Skeletal muscle tissue (tissue), 4 donors: ENCODE measurements around the gene TNNT3. TPM values are rescaled to one million over a fixed set of nuclear protein-coding genes. Genes with fewer than 3 reads are reported as not detected.
A peak's percentile ranks its signal among the peaks of the same experiment; 100 is the strongest.

ENCODE experiments used
- H3K27ac ChIP-seq: one replicate; pipeline ENCODE4 v1.7.0; 2013; ENCODE audit warnings: mild to moderate bottlenecking, low read depth, low read length, inconsistent platforms
- H3K27me3 ChIP-seq, 3 donors: one replicate each; pipeline ENCODE4 v1.7.0; 2013; ENCODE audit warnings: low read length in 3 of 3; ENCODE audit not compliant: control insufficient read depth in 3 of 3, insufficient read depth in 3 of 3
- H3K36me3 ChIP-seq, 3 donors: one replicate each; pipeline ENCODE4 v1.7.0; 2013; ENCODE audit warnings: low read length in 3 of 3; ENCODE audit not compliant: control insufficient read depth in 3 of 3, insufficient read depth in 3 of 3
- H3K4me1 ChIP-seq, 3 donors: one replicate each; pipeline ENCODE4 v1.7.0; 2013; ENCODE audit warnings: low read length in 3 of 3, mild to moderate bottlenecking in 3 of 3; ENCODE audit not compliant: control insufficient read depth in 3 of 3, insufficient read depth in 3 of 3
- H3K4me3 ChIP-seq, 3 donors: one replicate each; pipeline ENCODE4 v1.7.0; 2013; ENCODE audit warnings: low read length in 3 of 3
- H3K9ac ChIP-seq, 3 donors: one replicate each; pipeline ENCODE4 v1.7.0; 2013; ENCODE audit warnings: low read length in 3 of 3, mild to moderate bottlenecking in 3 of 3, moderate library complexity in 2 of 3, low read depth in 1 of 3
- H3K9me3 ChIP-seq, 3 donors: one replicate each; pipeline ENCODE4 v1.7.0; 2013; ENCODE audit warnings: low read length in 3 of 3; ENCODE audit not compliant: control insufficient read depth in 3 of 3
- total RNA-seq: library from RNA; depleted of rRNA; stranded (reverse); fragments of >200 nt; gene quantifications from one replicate; pipeline ENCODE4 v1.2.3, GENCODE V29; 2014
- donor health status: Osteomylitis.

The TNNT3 gene
- total RNA-seq, 1 donor from 2014 or later: 4,042 TPM

- Histone ChIP-seq H3K4me3 (no peak overlapping the region), H3K36me3 (no peaks in the 10 kb centered on the region), H3K4me1 (peaks cover 31 to 39% (median 33%) of the 10 kb centered on the region in 3 donors), H3K27me3 (no peaks in the 10 kb centered on the region), H3K9me3 (no peaks in the 10 kb centered on the region), H3K27ac (peak overlapping the region; percentile 33), H3K9ac (peak overlapping the region in 1 of 3 donors; percentile 16)
Measured at GRCh38 chr11:1913271-1914060, 6.0 kb upstream of the TNNT3 start.

DNA sequence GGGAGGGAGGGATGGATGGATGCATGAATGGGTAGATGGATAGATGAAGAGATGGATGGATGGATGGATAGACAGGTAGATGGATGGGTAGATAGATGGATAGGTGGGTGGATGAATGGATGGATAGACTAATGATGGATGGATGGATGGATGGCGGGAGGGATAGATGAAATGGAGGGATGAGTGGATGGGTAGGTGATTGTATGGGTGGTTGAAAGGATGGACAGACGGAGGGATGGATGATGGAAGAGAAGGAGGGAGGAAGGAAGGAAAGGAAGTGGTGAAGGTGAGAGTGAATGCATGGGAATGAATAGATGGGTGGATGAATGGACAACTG lies 3.7 kb upstream of the TNNT3 start:
- Histone ChIP-seq H3K9ac (peak overlapping the region in 1 of 3 donors; percentile 97), H3K4me3 (peak overlapping the region; percentile 57 to 82 (median 71)), H3K27ac (peak overlapping the region; percentile 95), H3K27me3 (no peaks in the 10 kb centered on the region), H3K9me3 (no peaks in the 10 kb centered on the region), H3K4me1 (peaks cover 36 to 52% (median 47%) of the 10 kb centered on the region in 3 donors), H3K36me3 (no peaks in the 10 kb centered on the region)

DNA sequence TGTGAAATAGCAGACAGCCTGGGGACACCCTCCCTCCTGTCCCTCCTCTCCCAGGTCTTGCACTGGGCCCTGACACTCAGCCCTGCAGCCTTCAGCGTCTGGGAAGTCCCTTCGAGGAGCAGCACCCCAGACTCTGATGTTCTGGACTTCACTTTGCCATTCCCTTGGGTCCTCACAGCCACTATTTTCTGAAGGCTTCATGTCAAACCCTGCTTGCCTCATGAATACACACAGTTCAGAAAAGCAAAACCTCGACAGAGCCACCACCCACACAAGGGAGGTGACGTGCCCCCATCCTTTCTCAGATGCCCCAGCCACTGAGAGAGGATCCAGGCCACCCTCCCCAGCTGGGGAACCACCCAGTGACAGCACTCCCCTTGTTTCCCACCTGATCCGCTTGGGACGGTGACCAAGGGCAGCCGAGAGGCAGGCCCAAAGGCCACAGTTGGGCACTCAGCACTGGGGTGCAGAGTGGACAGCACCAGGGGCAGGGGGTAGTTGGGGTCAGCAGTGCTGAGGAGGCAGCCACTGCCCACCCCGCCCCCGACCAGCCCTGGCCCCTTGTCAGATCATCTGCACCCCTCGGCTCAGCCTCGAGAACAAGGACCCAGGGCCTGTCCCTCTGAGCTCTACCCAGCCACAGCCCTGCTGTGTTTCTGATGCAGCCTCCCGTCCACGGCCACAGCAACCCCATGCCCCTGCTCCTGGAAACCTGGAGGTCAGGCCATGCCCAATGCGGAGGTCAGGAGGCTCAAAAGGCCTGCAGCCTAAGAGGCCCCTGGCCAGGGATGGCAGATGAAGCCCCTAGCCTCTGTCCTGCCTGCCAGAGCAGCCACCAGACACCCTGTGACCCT lies 3.1 kb upstream of the TNNT3 start:
- H3K9me3 ChIP-seq: no peaks in the 10 kb centered on the region
- H3K4me1 ChIP-seq: peaks cover 42 to 58% (median 53%) of the 10 kb centered on the region in 3 donors
- no peaks in the 10 kb centered on the region for H3K27me3 ChIP-seq
- peak overlapping the region; percentile 67 to 97 (median 85) for H3K9ac ChIP-seq
- no peaks in the 10 kb centered on the region for H3K36me3 ChIP-seq
- peak overlapping the region; percentile 95 for H3K27ac ChIP-seq
- H3K4me3 ChIP-seq: peak overlapping the region; percentile 57 to 82 (median 71)

DNA sequence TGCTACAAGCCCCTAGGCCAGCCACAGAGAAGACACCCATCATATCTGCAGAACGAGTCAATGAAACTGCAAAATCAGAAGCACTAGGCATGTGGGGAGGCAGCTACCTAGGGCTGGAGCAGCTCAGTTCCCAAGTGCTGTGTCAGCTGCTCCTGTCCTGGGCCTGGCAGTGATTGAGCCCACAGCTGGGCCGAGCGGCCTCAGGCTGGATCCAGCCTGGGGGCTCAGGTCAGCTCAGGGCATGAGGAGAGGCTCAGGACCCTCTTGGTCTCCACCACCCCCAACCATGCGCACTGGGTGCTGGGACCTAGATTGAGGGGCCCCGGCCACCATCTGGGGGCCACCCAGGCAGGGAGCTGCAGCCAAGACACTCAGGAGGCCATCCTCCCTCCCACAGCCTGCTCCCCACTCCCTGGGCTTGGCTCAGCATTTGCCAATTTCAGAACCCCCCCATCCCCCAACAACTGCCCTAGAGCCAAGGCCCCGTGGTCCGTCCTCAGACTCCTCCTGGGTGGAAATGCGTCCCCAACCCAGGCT lies 2.4 kb upstream of the TNNT3 start:
- Histone ChIP-seq H3K4me3 (peak overlapping the region; percentile 57 to 82 (median 71)), H3K4me1 (peaks cover 49 to 65% (median 59%) of the 10 kb centered on the region in 3 donors), H3K9ac (peak overlapping the region; percentile 67 to 97 (median 85)), H3K9me3 (no peaks in the 10 kb centered on the region), H3K27me3 (no peaks in the 10 kb centered on the region), H3K27ac (peak overlapping the region; percentile 95), H3K36me3 (peaks cover 0 to under 1% (median 0%) of the 10 kb centered on the region in 3 donors)

- Histone ChIP-seq H3K36me3 (peaks cover 0 to 5% (median 2%) of the 10 kb centered on the region in 3 donors), H3K4me1 (peaks cover 57 to 72% (median 66%) of the 10 kb centered on the region in 3 donors), H3K9me3 (no peaks in the 10 kb centered on the region), H3K9ac (peak overlapping the region; percentile 67 to 97 (median 85)), H3K27me3 (no peaks in the 10 kb centered on the region), H3K27ac (peak overlapping the region; percentile 95), H3K4me3 (peak overlapping the region; percentile 57 to 82 (median 71))
Measured at GRCh38 chr11:1917523-1918435, 1.7 kb upstream of the TNNT3 start.

GRCh38 chr11:1918436-1919315 lies 827 bp upstream of the TNNT3 start:
- Histone ChIP-seq H3K27me3 (no peaks in the 10 kb centered on the region), H3K4me3 (peak overlapping the region; percentile 35 to 71 (median 49)), H3K4me1 (peaks cover 66 to 76% (median 75%) of the 10 kb centered on the region in 3 donors), H3K9me3 (no peaks in the 10 kb centered on the region), H3K27ac (peak overlapping the region; percentile 95), H3K36me3 (peaks cover 0 to 12% (median 6%) of the 10 kb centered on the region in 3 donors), H3K9ac (peak overlapping the region; percentile 67 to 97 (median 76))

DNA sequence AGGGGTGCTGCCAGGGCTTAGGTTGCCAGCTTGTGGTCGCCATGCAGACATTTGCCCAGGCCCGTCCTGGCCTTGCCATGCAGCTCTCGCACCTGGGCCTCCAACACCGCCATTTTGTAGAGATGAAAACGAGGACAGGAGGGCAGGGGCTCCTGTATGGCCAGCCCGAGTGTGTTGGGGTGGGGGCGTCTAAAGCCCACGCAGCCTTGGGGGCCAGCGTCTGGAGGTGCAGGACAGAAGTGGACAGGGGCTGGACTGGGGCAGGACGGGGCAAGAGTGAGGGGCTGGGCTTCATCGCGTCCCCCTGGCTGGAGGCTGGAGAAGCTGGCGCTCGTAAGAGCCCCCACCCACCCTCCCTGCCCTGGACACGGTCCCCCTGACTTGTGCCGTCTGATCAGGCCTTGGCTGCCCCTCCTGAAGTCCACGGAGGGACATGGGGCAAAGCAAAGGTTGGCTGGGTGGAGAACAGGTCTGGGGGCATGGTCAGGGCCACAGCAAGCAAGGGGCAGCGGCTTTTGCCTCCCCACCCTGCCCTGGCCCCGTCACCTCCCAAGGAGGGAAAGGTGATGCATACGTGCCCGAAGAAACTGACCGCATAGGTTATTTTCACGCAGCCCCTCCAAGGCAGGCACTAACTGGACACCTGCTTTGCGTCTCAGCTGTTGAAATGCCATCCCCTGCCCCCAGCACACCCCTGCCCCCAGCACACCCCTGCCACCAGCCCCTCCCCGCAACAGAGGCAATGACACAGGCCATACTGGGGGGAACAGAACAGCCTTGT lies 815 bp downstream of the TNNT3 start:
- Histone ChIP-seq H3K9me3 (no peaks in the 10 kb centered on the region), H3K4me1 (peaks cover 76 to 87% (median 86%) of the 10 kb centered on the region in 3 donors), H3K9ac (peak overlapping the region; percentile 91 to 96 (median 95)), H3K27ac (peak overlapping the region; percentile 95), H3K4me3 (peak overlapping the region; percentile 78 to 89 (median 79)), H3K36me3 (peaks cover 2 to 19% (median 9%) of the 10 kb centered on the region in 3 donors), H3K27me3 (no peaks in the 10 kb centered on the region)

DNA sequence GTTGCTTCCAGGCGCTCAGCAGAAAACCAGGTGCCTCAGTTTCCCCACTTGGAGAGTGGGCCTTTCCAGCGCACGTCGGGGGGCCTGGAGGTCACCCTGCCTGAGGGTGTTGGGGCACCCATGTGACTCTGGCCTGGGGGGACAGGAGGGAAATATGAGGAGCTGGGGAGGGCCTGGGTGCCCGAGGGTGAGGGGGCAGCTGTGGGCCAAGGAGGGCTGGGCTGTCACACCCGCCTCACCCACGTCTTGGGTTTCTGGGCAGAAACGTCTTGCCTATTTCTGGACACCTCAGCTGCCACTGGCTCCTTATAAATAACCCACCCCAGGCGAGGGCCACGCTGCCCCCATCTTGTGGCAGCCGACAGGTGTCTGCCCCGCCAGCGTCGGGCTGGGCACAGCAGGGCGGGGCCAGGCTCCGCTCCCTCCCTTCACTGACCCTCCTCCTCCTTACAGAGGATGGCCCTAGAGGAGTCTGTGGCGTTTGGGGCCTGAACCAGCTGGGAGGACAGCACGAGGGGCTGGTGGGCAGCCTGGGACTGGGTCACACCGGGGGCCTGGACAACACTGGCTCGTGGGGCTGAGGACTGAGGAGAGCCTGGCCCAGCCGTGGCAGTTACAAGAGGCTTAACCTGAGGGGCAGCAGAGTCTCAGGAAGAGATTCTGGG lies 1.5 kb downstream of the TNNT3 start:
- peak overlapping the region; percentile 95 for H3K27ac ChIP-seq
- H3K36me3 ChIP-seq: peaks cover 2 to 19% (median 10%) of the 10 kb centered on the region in 3 donors
- peak overlapping the region; percentile 67 to 82 (median 82) for H3K9ac ChIP-seq
- H3K4me1 ChIP-seq: peaks cover 79 to 88% (median 88%) of the 10 kb centered on the region in 3 donors
- H3K9me3 ChIP-seq: no peaks in the 10 kb centered on the region
- H3K27me3 ChIP-seq: no peaks in the 10 kb centered on the region
- H3K4me3 ChIP-seq: peak overlapping the region; percentile 65 to 80 (median 67)
